DMS 273 (cell line): ENCODE measurements around the gene SMLR1.

Source experiments
- DNase-seq: peaks from one replicate; lab custom pipeline; 2025; ENCODE audit not compliant: unreplicated experiment; lab: John Stamatoyannopoulos, UW

The SMLR1 gene

DNA sequence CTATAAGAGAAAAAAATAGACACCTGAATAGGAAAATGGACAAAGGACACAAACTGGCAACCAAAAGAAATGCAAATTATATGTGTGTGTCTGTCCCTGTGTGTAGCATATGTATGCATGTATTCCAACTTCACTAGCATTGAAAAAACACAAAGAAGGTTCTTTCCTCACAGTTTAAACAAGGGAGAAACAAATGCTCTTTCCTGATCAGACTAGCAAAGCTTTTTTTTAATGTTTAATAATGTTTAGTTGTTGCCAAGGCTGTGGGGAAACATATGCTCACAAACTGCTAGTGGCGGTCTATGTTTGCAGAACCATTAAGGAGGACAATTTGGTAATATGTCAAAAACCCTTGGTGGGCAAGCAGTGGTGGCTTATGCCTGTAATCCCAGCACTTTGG is 22.4 kb downstream of the SMLR1 start:
- no peak for DNase-seq

DNA sequence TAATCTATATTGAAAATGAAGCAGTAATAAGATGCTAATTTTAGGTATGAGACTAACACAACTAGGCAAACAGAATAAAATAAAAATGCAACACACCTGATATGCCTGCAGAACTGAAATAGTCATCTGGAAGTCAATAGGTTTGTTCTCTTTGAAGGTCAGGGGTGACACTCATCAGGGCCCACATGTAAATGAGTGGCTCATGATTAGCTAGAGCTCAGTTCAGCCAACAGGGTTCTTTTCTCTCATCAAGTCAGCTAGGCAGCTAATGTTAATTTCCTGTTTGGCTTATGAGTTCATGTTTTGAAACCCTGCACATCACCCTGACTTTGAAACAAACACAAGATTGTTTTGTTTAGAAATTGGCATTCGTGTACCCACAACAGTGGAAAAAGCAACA is 23.8 kb downstream of the SMLR1 start:
- DNase-seq = no peak

DNA sequence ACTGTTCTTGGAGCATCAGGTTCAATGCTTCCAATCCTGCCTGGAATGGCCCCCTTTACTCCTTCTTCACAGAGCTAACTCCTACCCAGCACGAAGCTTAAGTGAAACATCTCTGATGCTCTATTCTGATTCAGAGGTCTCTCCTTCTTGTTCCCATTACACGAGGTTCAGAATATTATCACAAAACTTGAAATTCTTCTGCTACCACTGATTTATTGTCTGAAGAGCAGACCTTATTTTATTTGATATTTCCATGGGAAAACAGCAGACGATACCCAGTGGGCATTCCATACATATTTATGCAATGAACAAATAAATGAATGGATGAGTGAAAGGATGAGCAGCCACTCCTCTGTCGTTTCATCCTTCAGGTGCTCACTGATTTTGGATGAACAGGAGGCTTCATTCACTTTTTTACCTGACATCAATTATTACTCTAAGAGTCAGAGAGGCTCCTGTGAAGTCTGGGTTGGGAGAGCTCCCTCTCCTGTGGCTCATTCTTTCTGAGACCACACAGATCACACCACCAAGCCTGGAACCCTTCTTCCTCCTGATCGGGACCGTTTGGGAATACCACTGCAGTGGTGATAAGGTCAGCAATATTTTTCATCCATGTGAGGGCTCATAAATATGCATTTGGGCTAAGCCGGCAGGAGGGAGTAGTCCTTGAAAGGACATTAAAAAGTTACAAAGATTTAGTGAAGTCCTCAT is 25.8 kb downstream of the SMLR1 start:
- DNase-seq = no peak

DNA sequence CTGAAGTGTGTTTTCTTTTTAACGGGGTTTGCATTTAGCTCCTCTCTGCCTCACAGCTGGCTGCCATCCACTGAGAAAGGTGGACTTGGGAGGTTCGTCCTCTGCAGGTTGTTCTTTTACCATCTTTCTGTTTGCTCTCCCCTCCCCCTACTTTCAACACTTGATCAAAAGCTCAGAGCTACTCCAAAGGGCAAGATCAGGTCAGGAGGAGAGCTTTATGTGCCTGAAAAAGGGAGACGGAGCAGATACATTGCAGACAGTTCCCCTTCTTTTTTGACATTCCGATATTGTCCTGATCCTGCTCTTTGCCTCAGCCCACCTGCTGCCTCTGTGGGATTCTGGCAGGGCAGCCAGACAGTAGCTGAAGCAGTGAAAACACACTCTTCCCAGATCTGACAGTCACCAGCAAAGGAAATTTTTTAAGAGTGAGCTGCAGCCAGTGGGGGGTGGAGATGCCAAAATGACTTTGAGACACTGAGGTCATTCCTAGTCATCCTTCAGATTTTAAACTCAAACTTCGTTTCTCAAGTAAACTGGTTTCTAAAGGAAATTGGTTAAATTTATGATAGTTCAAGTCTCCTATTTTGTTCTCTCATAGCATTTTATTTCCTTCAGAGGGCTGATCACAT is 26.5 kb downstream of the SMLR1 start:
- no peak for DNase-seq

DNA sequence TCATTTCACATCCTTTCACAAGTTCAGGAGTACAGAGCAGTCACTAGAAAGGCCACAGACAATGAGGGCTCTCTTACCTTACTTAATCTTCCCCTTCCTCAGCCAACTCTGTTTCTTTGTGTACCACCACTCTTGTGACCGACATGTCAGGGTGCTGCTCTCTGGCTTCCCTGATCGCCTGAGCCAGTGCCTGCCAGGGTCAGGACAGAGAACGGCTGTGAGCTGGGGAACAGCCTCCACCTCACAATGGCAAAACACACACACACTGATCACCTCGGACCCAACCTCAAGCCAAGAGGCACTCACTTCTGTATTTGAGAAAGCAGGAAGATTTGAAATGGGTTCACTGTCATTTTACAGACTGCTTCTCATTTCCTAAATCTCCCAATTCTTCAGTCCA is 30.8 kb downstream of the SMLR1 start:
- DNase-seq = no peak

DNA sequence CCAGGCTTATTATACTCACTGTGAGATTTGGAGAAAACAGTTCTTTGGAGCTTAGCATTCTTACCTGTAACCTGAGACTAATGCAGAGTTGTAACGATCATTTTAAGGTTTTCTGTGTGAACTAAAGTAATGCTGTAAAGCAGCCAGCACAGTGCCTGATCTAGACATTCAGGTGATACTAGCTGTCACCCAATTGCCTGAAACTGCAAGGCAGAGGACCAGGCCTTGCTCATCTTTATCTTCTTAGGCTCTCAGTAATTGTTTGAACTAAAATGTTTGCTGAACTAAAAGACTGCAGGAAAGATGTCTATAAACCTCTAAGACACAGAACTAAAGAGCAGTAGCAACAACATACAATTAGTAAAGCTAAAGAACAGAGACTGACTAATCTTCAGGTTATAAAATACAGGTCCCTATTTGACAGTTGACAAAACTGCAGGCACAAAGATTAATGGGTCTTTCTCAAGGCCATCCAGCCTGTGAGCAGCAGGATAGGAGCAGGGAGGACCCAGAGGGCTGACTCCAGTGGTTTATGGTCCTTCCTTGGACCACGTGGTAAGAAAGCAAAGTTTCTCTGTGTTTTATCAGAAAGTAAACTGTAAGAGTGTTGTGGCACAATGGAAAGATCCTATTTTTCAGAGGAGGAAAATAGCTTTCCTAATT is 31.4 kb downstream of the SMLR1 start:
- no peak for DNase-seq

DNA sequence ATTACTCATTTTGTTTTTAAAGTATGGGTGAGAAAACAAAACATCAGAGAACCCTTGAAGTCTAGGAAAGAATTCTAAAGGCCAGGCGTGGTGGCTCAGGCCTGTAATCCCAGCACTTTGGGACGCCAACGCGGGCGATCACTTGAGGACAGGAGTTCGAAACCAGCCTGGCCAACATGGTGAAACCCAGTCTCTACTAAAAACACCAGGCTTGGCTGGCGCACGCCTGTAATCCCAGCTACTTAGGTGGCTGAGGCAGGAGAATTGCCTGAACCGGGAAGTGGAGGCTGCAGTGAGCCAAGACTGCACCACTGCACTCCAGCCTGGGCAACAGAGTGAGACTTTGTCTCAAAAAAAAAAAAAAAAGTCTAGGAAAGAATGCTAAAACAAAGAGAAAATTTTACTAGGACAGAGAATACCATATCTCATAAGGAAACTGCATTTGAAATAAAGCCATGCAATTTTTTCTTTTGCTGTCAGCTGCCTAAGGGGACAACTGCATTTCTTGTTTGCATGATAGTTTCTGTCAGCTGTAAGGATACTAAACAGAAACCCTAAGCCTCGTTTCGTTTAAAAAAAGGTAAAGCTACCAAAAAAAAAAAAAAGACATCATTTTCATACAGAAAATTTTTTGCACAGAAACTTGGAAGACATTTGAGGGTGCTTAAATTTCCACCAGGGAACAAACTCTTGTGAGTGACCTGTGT is 32.1 kb downstream of the SMLR1 start:
- DNase-seq = no peak

DNA sequence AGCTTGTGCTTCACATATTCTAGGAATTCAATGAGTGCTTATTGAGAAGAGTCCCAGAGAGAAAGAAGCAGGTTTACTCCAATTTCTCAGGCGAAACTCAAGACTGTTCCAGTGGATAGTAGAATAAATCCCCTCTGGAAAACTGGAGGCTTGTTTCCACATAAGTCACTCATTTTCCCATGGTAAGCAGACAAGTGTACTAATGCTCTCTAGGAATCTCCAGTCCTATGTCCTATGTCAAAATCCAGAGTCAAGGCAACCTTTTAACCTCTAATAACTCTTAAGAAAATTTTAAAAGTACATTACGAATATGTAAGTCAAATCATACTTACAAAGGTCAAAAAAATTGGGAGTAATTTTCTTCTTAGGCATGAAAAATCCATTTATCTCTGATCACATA is 35.2 kb downstream of the SMLR1 start:
- DNase-seq = no peak

DNA sequence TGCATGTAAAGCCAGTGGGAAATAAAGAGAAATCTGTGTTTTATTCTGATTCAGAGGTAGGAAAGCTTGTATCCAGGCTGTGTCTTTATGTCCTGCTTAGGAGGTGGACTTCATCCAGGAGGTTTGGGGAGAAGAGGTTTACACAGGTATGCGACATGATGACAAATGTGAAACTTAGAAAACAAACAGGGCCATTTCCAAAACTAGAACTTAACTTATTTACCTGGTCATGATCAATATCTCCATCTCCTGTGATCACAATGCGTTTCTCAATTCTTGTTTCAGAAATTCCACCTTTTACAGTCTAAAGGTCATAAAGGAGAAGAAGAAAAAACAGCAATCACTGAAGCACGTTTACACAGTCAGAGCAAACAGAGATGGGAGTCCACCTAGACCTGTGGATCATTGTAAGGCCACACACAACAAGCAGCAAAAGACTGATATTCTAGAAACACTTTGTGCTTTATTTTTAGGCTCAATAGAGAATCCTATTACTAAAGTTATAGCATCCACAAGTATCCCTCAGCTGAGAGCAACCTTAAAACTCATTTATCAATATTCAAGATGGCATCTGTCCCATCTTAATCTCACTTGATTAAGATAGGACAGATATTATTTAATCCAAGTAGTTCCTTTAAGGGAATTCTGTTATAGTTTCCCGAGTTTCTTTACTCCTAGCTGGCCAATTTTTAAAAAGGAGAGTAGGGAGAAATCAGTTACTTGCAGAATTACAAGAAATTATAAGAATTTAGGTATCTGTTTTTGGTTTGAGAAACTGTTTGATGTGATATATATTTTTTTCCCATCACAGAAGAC is 36.4 kb downstream of the SMLR1 start:
- DNase-seq = no peak

DNA sequence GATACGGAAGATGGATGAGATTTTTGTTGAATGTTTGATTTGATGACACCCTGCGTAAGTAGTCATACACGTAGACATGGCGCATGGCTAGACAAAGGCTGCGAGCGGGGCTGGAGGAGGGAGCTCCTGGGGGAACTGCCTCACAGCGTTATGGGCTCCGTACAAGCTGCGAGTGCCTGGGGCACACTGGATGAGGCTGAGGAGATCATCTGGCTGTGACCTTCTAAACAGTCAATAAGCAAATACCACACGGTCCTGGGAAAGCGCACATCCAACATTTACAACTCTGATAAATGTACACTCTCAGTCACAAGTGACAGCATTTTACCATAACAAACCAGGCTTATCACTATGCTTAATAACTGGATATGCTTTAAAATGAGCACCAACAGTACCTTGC is 37.1 kb downstream of the SMLR1 start:
- DNase-seq = no peak

DNA sequence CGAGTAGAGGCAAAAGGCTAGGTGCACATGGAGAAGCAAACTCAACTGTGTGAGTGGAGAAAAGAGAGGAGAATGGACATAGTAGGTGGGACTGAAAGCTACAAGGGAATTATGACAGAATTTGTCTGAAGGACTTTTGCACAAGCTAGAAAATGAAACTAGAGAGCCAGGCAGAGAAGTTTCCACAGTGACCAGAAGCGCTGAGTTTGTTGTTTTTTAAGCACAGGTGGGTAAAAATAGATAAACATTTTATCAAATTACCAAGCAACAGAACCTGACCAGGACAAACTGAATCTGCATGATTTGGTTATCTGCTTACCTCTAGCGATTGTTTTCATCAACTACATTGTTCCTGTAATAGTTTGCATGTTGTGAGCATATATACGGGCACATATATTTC is 38.6 kb downstream of the SMLR1 start:
- DNase-seq = no peak

DNA sequence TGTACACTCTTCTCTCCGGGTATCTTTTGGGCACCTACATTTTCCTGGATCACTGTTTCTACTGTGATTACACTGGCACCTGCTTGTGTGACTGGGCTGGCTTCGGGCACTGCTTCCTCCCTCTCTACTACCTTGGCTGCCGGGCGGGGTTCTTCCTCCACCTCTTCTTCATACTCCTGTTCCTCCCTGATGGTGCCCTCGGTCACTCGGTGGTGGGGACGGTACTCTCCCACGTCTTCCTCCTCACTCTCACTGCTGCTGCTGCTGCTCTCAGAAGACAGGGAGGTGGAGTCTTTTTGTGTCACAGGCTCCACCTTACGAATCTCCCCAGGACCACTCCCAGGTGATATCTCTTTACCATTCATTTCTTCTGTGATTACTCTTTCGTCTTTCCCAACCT is 42.5 kb downstream of the SMLR1 start:
- no peak for DNase-seq

DNA sequence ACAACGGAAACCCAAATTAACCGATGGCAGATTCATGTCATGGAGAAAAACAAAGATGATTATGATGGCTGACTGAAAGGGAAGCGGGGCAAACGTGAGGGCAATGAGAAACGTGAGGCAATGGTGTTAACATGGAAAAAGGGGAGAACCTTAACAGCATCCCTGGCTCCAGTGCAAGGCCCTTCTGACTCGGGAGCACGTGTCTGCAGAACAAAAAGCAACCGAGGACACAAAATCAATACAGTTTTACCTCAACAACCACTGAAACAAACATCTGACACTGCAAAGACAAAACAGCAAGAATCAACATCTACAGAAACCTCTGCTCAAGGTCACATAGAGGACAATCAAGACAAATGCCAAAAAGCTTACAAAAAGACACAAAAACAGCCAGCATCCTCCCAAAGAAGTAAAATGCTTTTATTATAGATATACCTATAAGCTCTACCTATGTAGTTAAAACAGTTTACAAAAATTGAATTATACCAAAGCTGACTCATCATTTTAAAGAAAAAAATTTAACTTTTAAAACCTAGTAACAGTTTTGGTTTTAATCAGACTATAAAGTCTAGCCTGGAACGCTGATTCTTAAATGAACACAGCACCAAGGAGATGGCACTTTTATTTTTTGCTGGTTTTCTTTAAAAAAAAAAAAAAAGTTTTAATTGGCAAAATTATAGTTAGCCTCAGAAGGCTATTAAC is 43.1 kb downstream of the SMLR1 start:
- no peak for DNase-seq

DNA sequence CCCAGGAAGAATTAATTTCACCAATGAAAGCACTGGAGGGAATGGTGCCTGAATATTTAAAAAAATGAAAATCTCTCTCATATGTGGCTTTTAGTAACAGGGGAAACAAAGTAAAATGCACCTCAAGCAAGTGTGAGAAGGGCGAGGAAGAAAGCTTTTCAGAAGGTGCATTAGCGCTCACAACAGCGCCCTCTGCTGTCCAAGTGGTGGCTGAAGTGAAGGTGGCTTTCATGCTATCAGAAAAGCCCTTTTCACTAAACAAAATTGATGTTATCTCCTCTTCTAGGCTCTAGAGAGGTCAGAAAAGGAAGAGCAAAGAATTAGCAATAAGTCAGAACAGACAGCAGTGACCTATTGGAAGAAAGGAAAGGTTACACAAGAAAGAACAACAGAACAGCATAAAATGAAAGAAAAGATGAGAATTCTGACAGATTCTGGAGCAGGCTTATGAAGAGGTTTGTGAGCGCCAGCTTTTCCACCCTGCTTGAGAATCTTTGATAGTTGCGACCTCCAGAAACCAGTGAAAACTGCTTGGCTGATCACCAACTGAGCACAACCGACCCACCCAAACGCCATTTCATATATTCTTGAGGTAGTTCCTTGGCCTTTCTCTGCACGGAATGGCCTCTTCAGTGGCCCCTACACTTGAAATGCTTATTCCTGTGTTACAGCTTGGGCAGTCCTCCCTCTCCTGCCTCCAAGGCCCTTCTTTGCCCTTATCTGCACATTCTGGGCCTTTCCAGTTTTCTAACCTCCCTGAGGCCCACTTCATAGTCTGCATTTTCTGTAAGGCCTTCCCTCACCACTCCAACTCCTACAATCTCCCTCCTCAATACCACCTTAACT is 45.3 kb downstream of the SMLR1 start:
- DNase-seq = peak; percentile 75

DNA sequence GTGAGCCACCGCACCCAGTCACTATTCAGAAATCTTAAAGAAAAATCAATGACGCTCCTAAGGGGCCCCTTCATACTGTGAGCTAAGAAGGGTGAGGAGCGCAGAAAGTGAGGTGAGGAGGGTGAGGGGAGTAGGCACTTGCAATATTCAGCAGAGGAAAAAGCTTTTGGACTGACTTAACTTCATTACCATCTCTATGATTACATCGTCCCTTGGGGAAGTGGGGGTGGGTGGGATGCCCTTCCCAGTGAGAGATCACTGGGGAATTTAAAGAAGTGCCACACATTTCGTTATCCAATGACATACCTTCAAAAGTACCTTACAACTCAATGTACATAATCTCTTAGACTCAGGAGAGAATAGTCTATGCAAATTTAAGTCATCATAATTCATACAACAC is 46.5 kb downstream of the SMLR1 start:
- DNase-seq = no peak

DNA sequence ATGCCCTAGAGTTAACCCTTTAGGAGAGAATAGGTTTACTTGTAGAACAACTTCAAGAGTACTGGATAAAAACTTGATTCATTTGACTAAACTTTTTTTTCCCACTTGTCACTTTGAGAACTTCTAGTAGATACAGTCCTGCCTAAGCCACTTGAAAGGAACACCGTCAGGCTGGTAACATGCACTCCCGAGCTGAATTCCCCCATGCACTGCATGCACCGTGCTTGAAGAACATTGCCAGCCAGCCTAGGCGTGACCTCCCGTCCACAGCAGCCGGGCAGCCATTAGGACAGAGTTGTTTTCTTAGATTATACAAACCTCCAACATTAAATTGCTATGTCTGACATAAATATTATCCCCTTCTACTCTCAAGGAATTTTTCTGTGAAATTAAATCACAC is 52.6 kb downstream of the SMLR1 start:
- no peak for DNase-seq

DNA sequence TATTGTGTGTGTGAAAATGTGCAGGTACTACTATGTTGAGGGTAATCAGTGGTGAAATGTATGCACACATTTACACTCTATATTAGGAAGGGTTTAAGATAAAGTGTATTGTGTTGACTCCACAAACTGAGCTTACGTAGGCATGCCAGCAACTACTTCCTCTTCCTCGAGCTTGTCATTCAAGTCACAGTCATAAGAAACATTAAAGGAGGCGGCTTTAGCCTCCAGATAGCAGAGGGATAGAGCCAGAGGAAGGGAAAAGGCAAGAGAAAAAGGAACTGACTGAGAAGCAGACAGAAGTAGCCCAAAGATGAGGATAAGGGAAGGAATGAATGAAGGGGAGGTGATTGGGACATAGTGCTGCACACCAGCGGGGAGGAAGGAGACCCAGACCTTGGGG is 55.2 kb downstream of the SMLR1 start:
- DNase-seq = no peak

DNA sequence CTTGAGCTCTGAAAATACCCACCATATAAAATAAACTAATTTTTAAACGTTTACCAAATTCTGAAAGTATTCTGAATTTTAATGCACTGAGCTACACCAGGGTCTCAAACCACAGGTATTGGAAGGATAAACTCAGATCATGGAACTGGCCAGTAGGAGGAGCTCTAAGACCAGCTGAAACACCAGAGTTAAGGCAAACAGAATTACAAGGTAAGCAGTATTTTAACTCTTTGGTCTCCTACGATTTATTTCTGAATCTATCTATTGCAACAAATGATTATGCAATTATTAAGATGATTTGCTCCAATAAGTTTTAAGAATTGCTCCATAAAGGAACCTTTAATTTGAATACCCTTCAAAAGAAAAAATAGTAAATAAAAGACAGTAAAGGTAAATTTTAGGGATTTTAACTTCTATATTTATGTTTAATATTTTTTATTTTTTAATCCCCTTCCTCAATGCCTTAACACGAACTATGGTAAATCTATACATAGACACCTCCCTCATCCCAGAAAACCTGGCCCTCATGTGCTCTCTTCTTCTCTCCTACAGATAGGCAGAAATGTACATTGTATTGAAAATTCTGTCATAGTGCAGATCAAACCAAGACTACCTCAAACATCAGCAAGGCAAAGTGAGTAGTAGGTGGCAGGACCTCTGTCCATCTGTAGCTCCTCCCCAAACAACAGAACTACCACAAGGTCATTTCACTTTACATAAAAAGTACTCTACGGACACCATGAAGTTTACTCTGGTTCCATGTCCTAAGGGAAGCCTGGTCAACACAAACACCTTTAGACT is 58.4 kb downstream of the SMLR1 start:
- DNase-seq = peak; percentile 83
